H9 (cell line): Measurements from ENCODE around the gene FAM124A. TPM values are rescaled to one million over a fixed set of nuclear protein-coding genes. Genes with fewer than 3 reads are reported as not detected.
A peak's percentile ranks its signal among the peaks of the same experiment; 100 is the strongest.

ENCODE experiments used
- DNase-seq: peaks from one replicate; pipeline ENCODE4 v3.0.0-alpha.2; 2017
- H2AFZ ChIP-seq: one replicate; pipeline ENCODE4 v1.6.1; 2013; ENCODE audit warnings: mild to moderate bottlenecking, low read length, control low read depth, moderate library complexity
- H2AK5ac ChIP-seq: 2 replicates; pipeline ENCODE4 v1.6.1; 2013; ENCODE audit warnings: low read length, control low read depth, mixed read lengths; ENCODE audit not compliant: insufficient read length
- H2BK120ac ChIP-seq: one replicate; pipeline ENCODE4 v1.6.1; 2013; ENCODE audit warnings: low read depth, mild to moderate bottlenecking, low read length, control low read depth, inconsistent platforms; ENCODE audit not compliant: poor library complexity, severe bottlenecking
- H2BK12ac ChIP-seq: 2 replicates; pipeline ENCODE4 v1.6.1; 2013; ENCODE audit warnings: low read length, control low read depth, mixed read lengths, low read depth; ENCODE audit not compliant: insufficient read length
- H2BK15ac ChIP-seq: 2 replicates; pipeline ENCODE4 v1.6.1; 2013; ENCODE audit warnings: low read depth, low read length, control low read depth
- H2BK20ac ChIP-seq: one replicate; pipeline ENCODE4 v1.6.1; 2013; ENCODE audit warnings: low read depth, mild to moderate bottlenecking, low read length, control low read depth, inconsistent platforms; ENCODE audit not compliant: poor library complexity, severe bottlenecking
- H2BK5ac ChIP-seq: 2 replicates; pipeline ENCODE4 v1.6.1; 2013; ENCODE audit warnings: low read length, control low read depth, mixed read lengths; ENCODE audit not compliant: insufficient read length
- H3K14ac ChIP-seq: 2 replicates; pipeline ENCODE4 v1.6.1; 2013; ENCODE audit warnings: low read length, control low read depth; ENCODE audit not compliant: insufficient read depth
- H3K18ac ChIP-seq: 2 replicates; pipeline ENCODE4 v1.6.1; 2013; ENCODE audit warnings: low read depth, mild to moderate bottlenecking, mixed read lengths, low read length, control low read depth; ENCODE audit not compliant: insufficient read length
- H3K23ac ChIP-seq: 2 replicates; pipeline ENCODE4 v1.6.1; 2013; ENCODE audit warnings: low read length, control low read depth, mixed read lengths, low read depth; ENCODE audit not compliant: insufficient read length
- H3K23me2 ChIP-seq: 2 replicates; pipeline ENCODE4 v1.6.1; 2013; ENCODE audit warnings: low read depth, mild to moderate bottlenecking, mixed read lengths, low read length, control low read depth; ENCODE audit not compliant: insufficient read length, poor library complexity, severe bottlenecking
- H3K27ac ChIP-seq: 2 replicates; pipeline ENCODE4 v1.5.1; 2013; ENCODE audit warnings: low read length, control low read depth, mixed read lengths, low read depth; ENCODE audit not compliant: insufficient read length
- H3K27me3 ChIP-seq: 2 replicates; pipeline ENCODE4 v1.6.1; 2013; ENCODE audit warnings: low read length, control low read depth, inconsistent platforms; ENCODE audit not compliant: insufficient read depth
- H3K4ac ChIP-seq: 2 replicates; pipeline ENCODE4 v1.6.1; 2013; ENCODE audit warnings: low read depth, mild to moderate bottlenecking, control low read depth, inconsistent platforms, low read length, moderate library complexity
- H3K4me1 ChIP-seq: 2 replicates; pipeline ENCODE4 v1.6.1; 2013; ENCODE audit warnings: low read length, control low read depth, inconsistent platforms; ENCODE audit not compliant: insufficient read depth
- H3K4me2 ChIP-seq: 2 replicates; pipeline ENCODE4 v1.6.1; 2013; ENCODE audit warnings: low read length, control low read depth, mixed read lengths; ENCODE audit not compliant: insufficient read length, insufficient read depth
- H3K56ac ChIP-seq: 2 replicates; pipeline ENCODE4 v1.6.1; 2013; ENCODE audit warnings: low read depth, mild to moderate bottlenecking, mixed read lengths, low read length, control low read depth; ENCODE audit not compliant: insufficient read length
- H3K79me1 ChIP-seq: 2 replicates; pipeline ENCODE4 v1.6.1; 2013; ENCODE audit warnings: low read depth, mild to moderate bottlenecking, moderate library complexity, low read length, control low read depth, inconsistent platforms; ENCODE audit not compliant: insufficient read depth, poor library complexity, severe bottlenecking
- H3K79me2 ChIP-seq: 2 replicates; pipeline ENCODE4 v1.6.1; 2013; ENCODE audit warnings: low read length, control low read depth, inconsistent platforms; ENCODE audit not compliant: insufficient read depth
- H3K9ac ChIP-seq: 2 replicates; pipeline ENCODE4 v1.6.1; 2013; ENCODE audit warnings: low read length, control low read depth, mixed read lengths; ENCODE audit not compliant: insufficient read length; ENCODE audit errors: extremely low read depth
- H3K9me3 ChIP-seq: one replicate; pipeline ENCODE4 v1.6.1; 2013; ENCODE audit warnings: low read depth, low read length, inconsistent platforms; ENCODE audit not compliant: control insufficient read depth
- H3T11ph ChIP-seq: one replicate; pipeline ENCODE4 v1.6.1; 2013; ENCODE audit warnings: mild to moderate bottlenecking, low read length, control low read depth, inconsistent platforms
- H4K20me1 ChIP-seq: one replicate; pipeline ENCODE4 v1.6.1; 2013; ENCODE audit not compliant: control insufficient read depth, insufficient read length, insufficient read depth
- H4K5ac ChIP-seq: 2 replicates; pipeline ENCODE4 v1.6.1; 2013; ENCODE audit warnings: low read depth, mild to moderate bottlenecking, mixed read lengths, low read length, control low read depth; ENCODE audit not compliant: insufficient read length
- H4K8ac ChIP-seq: replicated peaks from 2 replicates; pipeline ENCODE4 v1.6.1; 2013; ENCODE audit warnings: low read length, control low read depth, mixed read lengths, low read depth; ENCODE audit not compliant: insufficient read length
- H4K91ac ChIP-seq: 2 replicates; pipeline ENCODE4 v1.6.1; 2013; ENCODE audit warnings: low read depth, mild to moderate bottlenecking, moderate library complexity, mixed read lengths, low read length, control low read depth; ENCODE audit not compliant: insufficient read length
- H3K27ac Mint-ChIP-seq, 3 experiments: 2 replicates in 2 of 3; 3 replicates in 1 of 3; pipeline ENCODE4 v1.8.0; 2020 to 2021; ENCODE audit warnings: mixed read lengths in 3 of 3, mild to moderate bottlenecking in 1 of 3, moderate library complexity in 1 of 3
- H3K27me3 Mint-ChIP-seq: 2 replicates; pipeline ENCODE4 v1.8.0; 2021; ENCODE audit warnings: low read depth, mild to moderate bottlenecking, moderate library complexity, mixed read lengths
- H3K36me3 Mint-ChIP-seq, 3 experiments: 2 replicates in 2 of 3; 3 replicates in 1 of 3; pipeline ENCODE4 v1.8.0; 2020 to 2021; ENCODE audit warnings: low read depth in 3 of 3, mixed read lengths in 3 of 3; ENCODE audit not compliant: insufficient read depth in 1 of 3
- H3K4me1 Mint-ChIP-seq, 2 experiments: 2 replicates each; pipeline ENCODE4 v1.8.0; 2020; ENCODE audit warnings: mixed read lengths in 2 of 2
- H3K4me3 Mint-ChIP-seq, 2 experiments: 2 replicates in 1 of 2; 3 replicates in 1 of 2; pipeline ENCODE4 v1.8.0; 2020 to 2021; ENCODE audit warnings: mild to moderate bottlenecking in 2 of 2, mixed read lengths in 2 of 2, moderate library complexity in 1 of 2
- H3K9me3 Mint-ChIP-seq, 2 experiments: 2 replicates in 1 of 2; 3 replicates in 1 of 2; pipeline ENCODE4 v1.8.0; 2020; ENCODE audit warnings: mild to moderate bottlenecking in 2 of 2, mixed read lengths in 2 of 2, moderate library complexity in 1 of 2
- CTCF ChIP-seq: fragments of 200-600 bp; sonication (generic); conservative IDR thresholded peaks from 3 replicates; pipeline ENCODE4 v1.8.0; 2021; ENCODE audit warnings: antibody characterized with exemption, mild to moderate bottlenecking
- WGBS: extraction: QIAGEN DNeasy Blood & Tissue Kit; methylation state at CpG from one replicate; pipeline ENCODE4 v1.1.7; 2013; ENCODE audit warnings: missing lambda C conversion rate, low lambda C conversion rate, mixed read lengths; ENCODE audit not compliant: insufficient read length; ENCODE audit errors: extremely low coverage; 5-methylcytosine and 5-hydroxymethylcytosine counted together
- total RNA-seq: library from RNA; stranded (reverse); gene quantifications from 2 replicates; pipeline ENCODE4 v1.2.1, GENCODE V29; 2021

FAM124A gene
- total RNA-seq, 1 experiment from 2014 or later, result 41.9 TPM

GRCh38 chr13:51229101-51229719 lies 7.0 kb downstream of the FAM124A start:
- Histone ChIP-seq H3T11ph (no peak overlapping the region), H2BK5ac (no peak overlapping the region), H2BK20ac (no peak overlapping the region), H2BK120ac (no peak overlapping the region), H3K9ac (no peak overlapping the region), H3K4me1 (peaks cover 19% of the 10 kb centered on the region), H2BK15ac (no peak overlapping the region), H3K18ac (no peak overlapping the region), H4K5ac (no peak overlapping the region), H4K20me1 (no peaks in the 10 kb centered on the region), H3K4me2 (no peak overlapping the region), H3K79me1 (peaks cover 7% of the 10 kb centered on the region), H2AK5ac (no peak overlapping the region), H3K9me3 (no peaks in the 10 kb centered on the region), H3K27ac (no peak overlapping the region), H4K8ac (no peak overlapping the region), H3K56ac (no peak overlapping the region), H3K14ac (no peak overlapping the region), H3K4ac (no peak overlapping the region), H2BK12ac (no peak overlapping the region), H3K79me2 (peaks cover 15% of the 10 kb centered on the region; the same call in 1 of the 2 replicates), H3K23ac (no peak overlapping the region), H2AFZ (no peak overlapping the region), H4K91ac (no peak overlapping the region), H3K23me2 (peaks cover 3% of the 10 kb centered on the region), H3K27me3 (no peaks in the 10 kb centered on the region)
- Mint-ChIP-seq H3K4me1 (peaks cover 60 to 61% of the 10 kb centered on the region in 2 experiments), H3K27ac (peak overlapping the region in 2 of 3 experiments; percentile 64 to 93; a peak in 3 of 7 replicates), H3K27me3 (no peaks in the 10 kb centered on the region), H3K9me3 (no peaks in the 10 kb centered on the region), H3K4me3 (peak overlapping the region in 1 of 2 experiments; percentile 50; a peak in 1 of 5 replicates), H3K36me3 (peaks cover 34 to 57% (median 56%) of the 10 kb centered on the region in 3 experiments)
- TF ChIP-seq CTCF, result no peak
- DNase-seq, result peak; percentile 24
- WGBS, result no CpG with 5 or more reads among the region's 12 CpGs
